Subcutaneous adipose tissue (tissue), 4 donors: Measurements from ENCODE around the gene DEPDC5. TPM values are rescaled to one million over a fixed set of nuclear protein-coding genes. Genes with fewer than 3 reads are reported as not detected.

Experiments
- CTCF ChIP-seq: fragments of 450-650 bp; IDR thresholded peaks from one replicate; pipeline ENCODE4 v1.5.1; 2016; ENCODE audit warnings: low read depth, mild to moderate bottlenecking, control low read depth, antibody characterized with exemption, moderate library complexity
- total RNA-seq, 4 donors: library from RNA; depleted of rRNA; stranded (reverse); fragments of >200 nt; gene quantifications; one replicate each; pipeline ENCODE4 v1.1.0, GENCODE V29; 2016

DEPDC5 gene
- total RNA-seq, 4 donors from 2014 or later, result 13.2 to 15.6 (median 15.0) TPM

- no peak for TF ChIP-seq CTCF
Measured at GRCh38 chr22:31838917-31839316, 85.1 kb downstream of the DEPDC5 start.

GRCh38 chr22:31839986-31840385 is 86.2 kb downstream of the DEPDC5 start:
- no peak for TF ChIP-seq CTCF

DNA sequence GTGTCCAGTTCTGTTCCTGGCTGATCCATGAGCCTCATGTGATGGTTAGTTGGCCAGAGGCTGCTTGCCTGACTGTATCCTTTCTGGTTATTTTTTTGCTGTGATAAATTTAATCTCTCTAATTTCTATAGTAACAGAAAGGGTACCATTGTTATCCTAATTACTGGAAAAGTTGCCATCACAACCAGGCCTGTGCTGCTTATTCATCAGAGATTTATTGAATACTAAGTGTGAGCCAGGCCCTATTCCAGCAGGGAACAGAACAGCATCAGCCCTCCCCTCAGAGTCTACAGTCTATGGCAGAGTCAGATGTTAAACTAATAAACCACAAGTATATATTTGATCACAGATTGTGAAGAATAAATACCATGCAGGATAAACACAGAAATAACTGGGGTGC is 86.8 kb downstream of the DEPDC5 start:
- TF ChIP-seq CTCF, result no peak

DNA sequence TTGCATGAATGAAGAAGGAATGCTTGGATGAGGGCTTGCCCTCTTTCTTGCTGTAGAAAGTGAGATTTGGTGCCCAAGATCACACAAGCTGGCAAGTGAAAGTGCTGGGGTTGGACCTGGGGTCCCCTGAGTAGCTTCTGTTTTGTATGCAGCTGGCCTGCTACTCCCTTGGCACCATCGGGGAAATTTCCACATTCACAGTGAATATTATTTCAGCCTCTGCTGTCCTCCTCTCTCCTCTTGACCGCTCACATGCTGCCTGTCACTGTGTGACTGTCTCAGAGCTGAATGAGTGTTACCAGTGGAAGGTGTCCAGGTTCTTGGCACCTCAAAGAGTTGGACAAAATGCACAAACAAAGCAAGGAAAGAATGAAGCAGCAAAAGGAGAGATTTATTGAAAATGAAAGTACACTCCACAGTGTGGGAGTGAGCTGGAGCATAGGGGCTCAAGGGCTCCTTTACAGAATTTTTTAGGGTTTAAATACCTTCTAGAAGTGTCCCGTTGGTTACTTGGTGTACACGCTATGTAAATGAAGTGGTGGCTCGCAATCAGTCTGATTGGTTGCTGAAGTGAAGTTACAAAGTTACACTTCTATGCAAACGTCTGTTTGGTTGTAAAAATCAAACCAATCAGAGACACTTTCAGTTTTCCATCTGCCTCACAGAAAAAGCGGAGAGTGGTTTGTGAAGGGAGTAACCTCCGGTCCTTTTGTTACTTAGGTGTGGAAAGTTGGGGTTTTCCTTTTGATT is 87.4 kb downstream of the DEPDC5 start:
- no peak for TF ChIP-seq CTCF

DNA sequence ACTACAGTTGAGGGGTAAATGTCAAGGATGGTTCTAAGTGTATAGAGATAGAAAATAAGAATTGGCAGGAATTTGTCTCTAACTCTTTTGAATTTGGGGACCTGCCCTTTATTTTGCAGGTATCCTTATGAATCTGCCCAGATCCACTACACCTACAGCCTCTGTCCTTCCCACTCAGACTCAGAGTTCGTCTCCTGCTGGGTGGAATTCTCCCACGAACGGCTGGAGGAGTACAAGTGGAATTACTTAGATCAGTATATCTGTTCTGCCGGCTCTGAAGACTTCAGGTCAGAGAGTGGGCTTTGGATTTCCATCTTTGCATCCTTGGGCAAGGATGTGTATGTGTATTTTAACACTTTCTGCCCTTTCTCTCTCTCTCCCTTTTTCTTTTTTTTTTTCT is 89.7 kb downstream of the DEPDC5 start:
- no peak for TF ChIP-seq CTCF

GRCh38 chr22:31844941-31845340 is 91.1 kb downstream of the DEPDC5 start:
- no peak for TF ChIP-seq CTCF

- TF ChIP-seq CTCF, result no peak
Measured at GRCh38 chr22:31846161-31847115, 92.6 kb downstream of the DEPDC5 start.
